GM21423 (cell line): ENCODE results near the gene LAMTOR2.

Source experiments
- ATAC-seq: cut with Tn5 transposase; IDR thresholded peaks from one replicate; pipeline ENCODE4 v1.9.1; 2021; ENCODE audit warnings: mild to moderate bottlenecking, moderate library complexity; ENCODE audit not compliant: unreplicated experiment

The LAMTOR2 gene

DNA sequence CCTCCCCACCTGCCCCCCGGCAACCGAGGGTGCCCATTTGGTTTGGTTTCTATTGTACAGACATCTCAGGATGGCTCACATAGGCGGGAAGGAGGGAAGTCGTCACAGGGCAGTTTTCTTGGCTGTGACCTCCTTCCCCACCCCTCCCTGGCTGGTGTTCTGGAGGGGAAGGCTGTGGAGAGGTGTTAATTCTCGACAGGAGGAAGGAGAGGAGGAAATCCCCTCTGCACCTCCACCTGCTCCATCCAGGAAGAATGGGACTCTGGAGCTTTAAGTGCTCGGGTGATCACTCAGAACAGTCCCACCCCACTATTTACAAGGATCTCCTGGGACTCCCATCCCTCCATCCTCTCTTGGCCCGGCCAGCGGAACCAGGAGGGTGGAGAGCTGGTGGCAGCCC is 20.1 kb downstream of the LAMTOR2 start:
- no peak for ATAC-seq

DNA sequence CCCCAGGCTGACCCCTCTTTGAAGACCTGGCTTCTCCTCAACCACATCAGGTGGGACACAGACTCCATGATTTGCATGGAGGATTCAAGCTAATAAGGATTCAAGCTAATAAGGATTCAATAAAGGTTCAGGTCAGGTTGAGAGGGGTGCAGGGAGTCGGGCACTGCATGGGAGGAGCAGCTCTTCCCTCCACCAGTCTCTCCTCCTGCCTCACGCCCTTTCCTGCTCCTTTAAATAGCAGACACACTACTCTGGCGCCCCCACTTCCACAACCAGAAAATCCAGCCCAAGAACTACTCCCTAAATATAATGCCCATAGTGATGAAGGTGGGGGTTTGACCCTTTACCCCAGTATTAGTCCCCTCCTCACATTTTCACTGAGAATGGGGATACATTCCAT is 20.6 kb downstream of the LAMTOR2 start:
- ATAC-seq, result no peak

DNA sequence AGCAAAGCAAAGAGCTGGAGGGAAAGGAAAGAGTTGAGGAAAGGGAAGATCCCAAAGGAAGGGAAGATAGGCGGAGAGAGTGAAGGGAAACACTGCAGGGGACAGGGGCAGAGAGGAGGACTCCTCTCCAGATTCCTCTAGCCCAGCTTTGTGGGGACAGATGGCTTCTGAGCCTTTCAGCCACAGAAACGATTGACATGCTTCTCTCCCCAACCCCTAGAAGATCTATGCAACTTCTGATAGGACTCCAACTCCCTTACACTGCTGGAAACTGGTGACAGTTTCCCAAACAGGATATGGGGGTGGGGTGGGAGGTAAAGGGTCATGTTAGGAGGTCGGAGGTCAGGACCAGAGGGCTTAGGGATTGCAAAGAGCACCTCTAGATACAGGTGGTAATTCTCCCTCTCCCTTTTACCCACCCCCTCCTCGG is 21.2 kb downstream of the LAMTOR2 start:
- no peak for ATAC-seq

DNA sequence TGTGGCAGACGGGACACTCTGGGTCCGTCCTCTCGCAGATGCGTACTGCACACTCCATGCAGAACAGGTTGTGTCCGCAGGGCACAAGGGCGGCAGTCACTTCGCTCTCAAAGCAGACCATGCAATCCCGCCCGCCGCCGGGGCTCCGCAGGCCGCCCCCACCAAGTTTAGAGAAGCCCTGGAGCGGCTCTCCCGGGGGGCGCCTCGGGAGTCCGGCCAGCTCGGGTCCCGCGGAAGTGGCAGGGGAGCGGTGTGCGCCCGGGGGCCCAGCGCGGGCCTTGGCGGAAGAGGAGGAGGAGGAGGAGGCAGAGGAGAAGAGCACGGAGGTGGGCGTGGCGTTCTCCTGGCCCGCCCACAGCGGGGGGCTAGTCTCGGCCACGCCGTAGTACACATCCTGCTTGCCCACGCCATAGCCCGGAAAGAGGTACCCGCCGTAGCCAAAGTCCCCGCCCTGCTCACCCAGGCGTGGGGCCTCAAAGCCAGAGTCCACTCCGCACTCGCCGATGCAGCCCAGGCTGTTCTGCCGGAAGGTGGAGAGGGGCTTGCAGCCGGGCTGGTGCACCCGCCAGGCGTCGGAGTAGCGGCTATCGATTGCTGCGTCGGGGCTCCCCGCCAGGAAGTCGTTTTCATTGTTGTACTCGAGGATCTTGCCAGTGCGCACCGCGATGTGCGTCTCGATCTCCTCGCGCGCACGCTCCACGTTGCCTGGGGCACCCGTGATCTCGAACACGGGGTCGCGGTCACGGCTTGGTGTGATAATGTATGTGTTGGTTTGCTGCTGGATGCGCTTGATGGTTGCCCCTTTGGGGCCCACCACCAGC is 22.2 kb downstream of the LAMTOR2 start:
- ATAC-seq, result no peak

DNA sequence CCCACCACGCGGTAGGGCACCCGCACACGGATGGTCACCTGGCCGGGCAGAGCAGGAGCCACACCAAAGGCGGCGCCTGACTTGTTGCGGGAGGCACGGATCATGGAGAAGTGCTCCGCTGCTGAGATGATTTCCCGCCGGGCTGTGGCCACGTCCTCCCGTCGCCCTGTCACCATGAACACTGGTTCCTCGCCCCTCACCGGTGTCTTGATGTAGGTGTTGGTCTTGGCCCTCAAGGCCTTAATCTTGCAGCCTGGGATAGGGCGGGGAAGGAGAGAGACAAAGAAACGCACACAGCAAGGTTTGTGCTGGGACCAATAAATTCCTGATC is 22.8 kb downstream of the LAMTOR2 start:
- no peak for ATAC-seq

DNA sequence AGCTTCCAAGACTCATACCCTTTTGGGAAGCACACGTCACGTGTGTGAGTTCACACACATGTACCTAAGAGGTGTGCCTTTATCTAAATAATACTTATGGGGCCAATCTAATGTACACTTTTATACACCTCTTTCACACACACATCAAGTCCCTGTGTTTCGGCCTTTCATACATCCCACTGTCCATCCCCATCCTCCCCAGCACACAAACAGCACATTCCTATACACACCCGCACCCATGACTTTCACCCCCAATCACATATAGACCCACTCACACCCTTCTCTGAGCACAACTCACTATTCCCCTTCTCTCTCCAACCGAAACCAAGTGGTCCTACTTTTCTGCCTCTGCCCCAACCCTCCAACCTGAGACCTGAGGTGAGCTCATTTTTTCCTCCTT is 24.1 kb downstream of the LAMTOR2 start:
- ATAC-seq, result no peak

DNA sequence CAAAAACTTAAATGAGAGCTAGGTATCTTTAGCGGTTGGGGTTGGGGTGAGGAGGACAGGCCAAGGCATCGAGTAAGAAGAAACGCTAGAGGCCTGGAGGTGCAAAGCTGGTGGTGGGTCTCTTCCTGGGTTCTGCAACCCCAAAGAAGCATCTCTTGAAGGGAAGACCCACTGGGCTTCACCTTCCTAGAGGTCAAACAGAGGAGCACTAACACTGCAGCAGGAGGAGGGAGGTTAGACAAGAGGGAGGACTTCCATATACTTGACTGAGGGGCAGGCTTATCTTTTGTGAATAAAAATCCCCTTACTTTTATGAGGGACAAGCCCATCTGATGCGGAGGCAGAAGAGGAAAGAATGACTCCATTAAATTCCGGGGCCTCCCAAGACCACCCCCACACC is 25.2 kb downstream of the LAMTOR2 start:
- ATAC-seq, result no peak

DNA sequence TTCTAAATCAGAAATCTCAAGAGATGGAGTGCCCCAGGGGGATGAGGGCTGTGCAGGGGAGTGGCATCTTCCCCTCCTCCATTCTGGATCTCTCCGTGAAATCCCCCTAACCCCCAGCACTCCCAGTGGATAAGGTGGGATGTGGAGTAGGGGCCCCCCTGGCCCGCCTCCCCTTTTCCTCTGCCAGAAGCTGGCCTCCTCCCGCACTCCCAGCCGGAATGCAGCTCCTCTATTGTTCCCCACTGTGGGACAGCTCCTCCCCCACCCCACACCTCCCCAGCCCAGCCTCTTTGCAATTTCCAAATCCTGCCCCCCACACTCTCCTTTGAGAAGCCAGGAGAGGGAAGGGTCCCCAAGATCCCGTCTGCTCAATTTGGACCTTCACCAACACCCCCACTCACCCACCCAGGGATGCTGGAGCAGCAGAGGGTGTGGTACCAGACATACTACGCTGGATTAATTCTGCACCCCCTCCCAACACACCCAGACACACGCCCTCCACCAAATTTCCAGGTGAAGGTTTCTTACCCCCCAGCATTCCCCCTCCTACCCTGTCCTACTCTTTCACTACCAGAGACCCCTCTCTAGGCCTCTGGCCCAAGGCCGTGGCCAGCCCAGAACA is 25.8 kb downstream of the LAMTOR2 start:
- ATAC-seq, result no peak

DNA sequence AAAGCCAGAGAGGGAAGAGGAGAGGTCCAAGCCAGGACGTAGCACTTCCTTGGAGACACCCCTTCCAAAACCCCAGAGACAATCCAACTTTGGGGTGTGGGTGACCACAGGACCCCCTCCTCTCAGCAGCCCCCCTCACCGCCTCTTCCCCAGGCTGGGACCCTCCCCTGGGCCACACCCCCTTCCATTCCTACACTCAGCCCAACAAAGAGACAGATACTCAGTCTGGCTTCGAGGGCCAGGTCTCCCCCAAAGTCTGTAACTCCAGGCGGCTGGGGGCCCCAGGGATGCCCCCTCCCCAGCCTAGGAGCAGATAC is 26.2 kb downstream of the LAMTOR2 start:
- ATAC-seq, result no peak

DNA sequence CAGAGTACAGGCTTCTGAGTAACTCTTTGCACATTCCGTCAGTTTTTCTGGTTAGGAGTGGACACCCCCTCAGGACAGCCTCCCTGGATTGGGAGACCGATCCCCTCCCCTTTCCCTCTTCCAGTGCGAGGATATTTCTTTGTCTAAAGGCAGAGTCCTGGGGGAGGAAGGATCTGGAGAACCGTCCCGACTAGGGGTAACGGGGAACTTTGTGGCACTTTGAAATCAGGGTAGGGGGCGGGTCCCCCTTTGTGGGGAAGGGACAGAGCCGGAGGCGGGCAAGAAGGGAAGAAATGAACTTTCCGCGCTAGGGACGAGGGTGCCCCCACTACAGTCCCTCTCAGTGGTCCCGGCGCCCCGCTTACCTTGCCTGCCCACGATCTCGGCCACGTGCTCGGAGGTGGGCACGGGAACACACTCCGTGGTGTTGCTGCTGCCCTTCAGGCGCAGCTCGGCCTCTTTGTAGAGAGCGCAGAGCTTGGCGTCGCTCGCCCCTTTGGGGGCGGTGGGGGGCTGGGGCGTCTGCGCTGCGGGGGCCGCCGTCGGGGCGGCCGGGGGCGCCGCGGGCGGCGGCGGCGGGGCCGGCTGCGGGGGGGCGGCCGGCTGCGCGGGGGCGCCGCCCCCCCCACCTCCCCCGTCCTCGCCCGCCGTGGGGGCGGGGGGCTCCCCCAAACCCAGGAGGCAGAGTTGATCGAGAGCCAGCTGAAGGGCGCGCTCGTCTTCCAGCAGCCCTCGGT is 26.8 kb downstream of the LAMTOR2 start:
- no peak for ATAC-seq

DNA sequence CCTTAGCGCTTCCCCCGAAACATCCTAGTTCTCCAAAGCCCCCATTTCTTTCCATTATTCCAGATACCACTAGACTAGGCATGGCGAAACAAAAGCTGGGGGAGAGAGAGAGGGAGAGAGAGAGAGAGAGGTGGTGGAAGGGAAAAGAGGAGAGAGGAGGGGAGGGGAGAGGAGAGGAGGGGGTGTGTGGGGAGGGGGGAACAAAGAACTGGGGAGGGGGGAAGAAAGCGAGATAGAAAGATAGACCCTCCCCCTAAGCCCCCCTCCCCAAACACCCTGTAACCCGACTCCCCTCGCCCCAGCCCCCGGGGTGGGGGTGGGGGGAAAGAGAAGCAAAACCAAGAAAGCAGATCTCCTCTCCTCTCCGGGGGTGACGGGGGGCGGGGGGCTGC is 27.3 kb downstream of the LAMTOR2 start:
- no peak for ATAC-seq

DNA sequence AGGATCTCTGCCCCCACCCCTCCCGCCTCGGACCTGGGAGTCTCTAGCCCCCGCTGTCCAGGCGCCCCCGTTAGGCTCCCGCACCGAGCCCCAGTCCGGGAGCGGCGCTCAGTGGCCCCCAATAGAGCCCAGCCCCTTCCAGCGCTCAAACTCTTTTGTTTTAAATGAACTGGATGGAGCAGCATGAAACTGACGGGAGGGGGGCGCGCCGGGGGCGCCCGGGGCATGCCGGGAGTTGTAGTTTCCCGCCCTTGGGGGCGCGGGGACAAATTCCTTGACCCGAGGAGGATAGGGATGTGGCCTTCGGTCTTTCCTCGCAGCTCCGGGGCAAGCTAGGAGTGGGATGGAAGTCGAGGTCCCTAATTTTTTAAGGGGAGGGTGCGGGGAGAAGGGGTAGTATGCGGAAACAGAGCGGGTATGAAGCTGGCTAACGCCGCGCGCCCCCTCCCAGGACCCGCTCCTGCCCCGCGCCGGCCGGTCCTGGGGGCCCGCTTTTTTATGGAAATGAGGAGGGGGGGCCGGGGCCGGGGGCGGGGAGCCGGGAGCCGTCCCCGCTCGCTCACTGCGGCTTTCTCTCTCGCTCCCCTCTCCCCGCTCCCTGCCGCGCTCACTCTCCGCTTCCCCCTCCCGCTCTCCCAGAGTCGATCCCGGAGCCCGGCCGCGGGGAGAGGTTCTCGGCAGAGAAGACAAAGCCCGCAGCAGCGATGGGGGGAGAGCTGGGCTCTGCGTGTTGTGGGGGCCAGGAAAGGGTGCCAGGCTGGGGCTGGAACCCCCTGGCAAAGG is 27.9 kb downstream of the LAMTOR2 start, which contains the start of gene MEX3A:
MEX3A (minus strand) TSS at position 157 of the 783 bp plus-strand sequence. CDS start 467 bp downstream, outside the sequence.
- ATAC-seq, result no peak

DNA sequence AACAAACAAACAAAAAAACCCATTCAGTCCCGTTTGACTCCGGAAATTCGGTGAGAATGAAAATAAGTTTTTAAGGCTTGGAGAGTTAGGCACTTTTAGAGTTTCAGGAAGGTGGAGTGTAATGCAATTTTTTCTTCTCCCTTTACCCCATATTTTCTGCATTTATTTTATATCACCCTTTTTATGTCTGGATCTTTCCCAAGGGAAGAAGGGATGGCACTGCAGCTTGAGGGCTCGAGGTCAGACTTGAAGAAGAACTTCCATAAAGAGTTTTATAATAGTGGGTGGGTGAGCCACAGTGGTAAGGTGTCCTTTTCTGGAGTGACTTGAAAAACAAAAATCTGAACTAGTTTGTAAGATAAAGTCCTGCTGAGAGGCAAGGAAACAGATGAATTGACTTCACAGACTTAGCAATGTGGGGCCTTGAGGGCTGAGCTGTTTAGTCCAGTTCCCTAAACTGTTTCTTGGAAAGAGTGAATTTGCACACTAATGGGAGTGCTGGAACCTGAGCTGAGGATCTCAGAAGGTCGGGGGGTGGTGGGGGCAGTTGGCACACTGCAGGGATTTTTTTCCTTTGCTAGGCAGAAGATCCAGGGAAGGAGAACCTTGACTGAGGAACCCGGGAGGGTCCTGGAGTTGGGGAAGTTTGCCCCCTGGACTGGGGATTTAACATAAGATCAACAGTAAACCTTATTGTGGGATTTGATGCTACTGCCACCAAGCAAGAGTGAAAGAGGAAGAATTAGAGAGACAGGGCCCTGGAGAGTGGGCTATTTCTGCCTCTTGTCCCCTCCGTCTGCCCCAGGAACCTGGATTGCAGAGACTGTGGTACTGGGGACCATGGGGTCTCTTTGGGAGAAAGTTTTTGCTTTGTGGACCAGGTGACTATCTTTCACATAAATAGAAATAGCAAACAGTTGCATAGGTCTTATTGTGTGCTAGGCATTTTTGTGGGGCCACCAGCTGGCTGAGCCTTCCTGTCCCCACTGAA is 29.5 kb downstream of the LAMTOR2 start:
- no peak for ATAC-seq

DNA sequence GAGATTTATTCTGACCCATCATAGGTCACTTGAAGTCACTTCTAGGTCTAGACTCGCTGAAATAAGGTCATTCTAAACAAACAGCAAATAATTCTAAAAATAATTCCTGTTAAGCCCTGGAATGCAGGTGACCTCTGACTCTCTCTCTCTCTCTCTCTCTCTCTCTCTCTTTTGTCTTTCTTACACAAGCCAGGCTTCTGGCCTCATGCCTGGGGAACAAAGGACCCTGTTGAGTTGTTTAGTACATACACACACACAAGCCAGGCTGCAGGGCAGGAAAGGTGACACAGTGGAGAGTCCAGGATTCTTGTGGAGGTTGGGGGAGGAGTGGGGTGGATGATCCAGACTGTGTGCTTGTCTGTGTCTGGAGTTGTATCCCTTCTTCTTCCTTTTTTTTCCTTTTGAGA is 31.7 kb downstream of the LAMTOR2 start:
- no peak for ATAC-seq

DNA sequence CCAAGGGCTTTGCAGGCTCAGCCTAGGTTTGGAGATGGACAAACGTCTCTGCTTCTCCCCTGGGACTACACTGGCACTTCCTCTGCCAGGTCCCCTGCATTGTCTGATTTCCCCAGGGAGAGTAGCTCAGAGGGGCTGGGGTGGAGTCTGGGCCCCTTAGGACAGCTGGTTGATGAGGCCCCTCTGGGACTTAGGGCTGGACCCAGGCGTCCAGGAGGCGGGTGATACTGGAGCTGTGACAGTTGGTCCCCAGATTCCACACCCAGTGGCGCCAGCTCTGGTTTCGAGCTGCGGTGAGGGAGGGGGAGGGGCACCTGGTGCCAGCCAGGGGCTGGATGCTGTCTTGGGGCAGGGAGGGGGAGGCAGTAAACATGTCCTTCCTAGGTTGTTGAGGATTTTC is 35.1 kb downstream of the LAMTOR2 start:
- ATAC-seq, result no peak

DNA sequence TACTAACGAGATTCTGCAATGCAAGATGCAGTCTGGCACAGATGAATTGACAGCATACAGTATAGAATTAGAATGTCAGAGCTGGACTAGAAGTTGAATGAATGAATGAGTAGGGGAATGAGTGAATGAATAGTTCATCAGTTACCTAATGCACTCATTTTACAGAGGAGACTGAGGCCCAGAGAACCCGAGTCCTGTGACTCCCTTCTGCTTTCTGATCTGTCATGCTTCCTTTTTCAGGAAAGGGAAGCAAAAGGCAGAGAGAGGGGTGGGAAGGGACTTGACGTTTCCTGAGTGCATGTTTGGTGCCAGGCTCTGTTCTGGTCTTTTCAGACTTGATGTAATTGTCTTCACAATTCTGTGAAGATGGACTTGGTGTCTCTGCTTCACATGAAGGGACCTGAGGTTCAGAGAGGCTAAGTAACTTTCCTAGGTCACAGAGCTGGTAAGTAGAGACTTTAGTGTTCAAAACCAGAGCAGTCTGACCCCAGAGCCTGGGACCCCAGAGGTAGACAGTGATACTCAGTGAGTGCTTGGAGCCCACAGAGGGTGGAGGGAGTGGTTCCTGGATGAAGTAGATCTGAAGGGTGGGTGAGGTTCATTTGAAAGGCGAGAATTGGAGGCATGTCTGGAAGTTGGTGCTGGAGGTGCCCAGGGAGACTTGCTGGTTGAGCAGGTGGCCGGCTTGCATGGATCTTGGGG is 35.7 kb downstream of the LAMTOR2 start:
- no peak for ATAC-seq

DNA sequence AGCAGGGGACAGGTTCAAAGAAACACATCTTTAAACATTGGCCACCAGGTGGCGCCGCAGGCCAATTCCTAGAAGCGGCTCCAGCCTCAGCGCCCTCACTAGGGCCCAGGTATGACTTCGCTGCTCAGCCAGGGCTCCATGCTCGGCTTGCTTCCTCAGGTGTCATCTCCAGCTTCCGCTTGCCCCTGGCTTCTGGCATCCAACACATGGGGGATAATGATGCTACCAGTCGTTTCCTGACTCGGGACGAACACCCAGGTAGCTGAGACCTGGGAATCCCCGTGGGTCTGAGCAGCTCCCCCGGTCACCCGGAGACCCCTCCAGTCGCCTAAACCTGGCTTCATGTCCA is 36.2 kb downstream of the LAMTOR2 start:
- no peak for ATAC-seq

DNA sequence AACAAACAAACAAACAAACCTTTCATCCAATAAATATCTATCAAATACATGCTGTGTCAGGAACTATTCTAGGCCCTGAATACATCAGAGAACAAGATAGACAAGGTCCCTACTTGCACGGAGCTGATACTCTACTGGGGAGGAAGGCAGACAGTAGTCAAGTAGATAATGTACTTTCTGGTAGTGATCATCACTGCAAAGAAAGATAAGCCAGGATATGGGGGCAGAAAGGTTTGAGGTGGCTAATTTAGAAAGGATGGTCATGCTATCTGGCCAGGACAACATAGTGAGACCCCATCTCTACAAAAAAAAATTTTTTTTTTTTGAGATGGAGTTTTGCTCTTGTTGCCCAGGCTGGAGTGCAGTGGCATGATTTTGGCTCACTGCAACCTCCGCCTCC is 37.0 kb downstream of the LAMTOR2 start:
- ATAC-seq, result no peak

DNA sequence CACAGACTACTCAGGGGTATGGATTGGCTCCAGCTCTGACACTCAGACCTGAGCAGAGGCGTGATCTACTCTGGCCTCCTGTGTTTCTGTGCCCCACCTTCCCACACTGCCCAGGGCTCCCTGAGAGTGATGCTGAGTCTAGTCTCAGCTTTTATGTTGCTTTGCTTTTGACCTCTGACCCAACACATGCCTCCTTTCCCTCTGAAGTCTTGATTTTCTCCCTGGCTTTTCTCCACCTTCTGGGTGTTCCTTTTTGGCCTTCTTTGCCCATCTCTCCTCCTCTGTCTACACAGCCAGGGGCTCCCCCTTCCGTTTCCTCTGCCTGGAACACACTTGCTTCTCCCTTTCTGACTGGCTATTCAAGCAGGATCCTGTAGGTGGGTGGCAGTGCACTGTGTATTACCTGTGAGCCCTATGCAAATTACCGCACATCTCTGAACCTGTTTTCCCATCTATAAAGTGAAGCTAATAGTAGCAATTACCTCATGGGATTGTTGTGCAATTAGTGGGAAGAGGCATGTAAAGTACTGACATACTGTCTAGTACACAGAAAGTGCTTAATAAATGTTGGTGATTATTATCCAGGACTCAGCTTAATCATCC is 41.4 kb downstream of the LAMTOR2 start:
- ATAC-seq, result no peak
